ENCODE results near the gene SLC38A7. TPM values are rescaled to one million over a fixed set of nuclear protein-coding genes. Genes with fewer than 3 reads are reported as not detected.

SLC38A7 gene
- total RNA-seq, 1 donor from 2014 or later, result 40.2 TPM

GRCh38 chr16:58636466-58636865 lies 48.1 kb downstream of the SLC38A7 start:
- Mint-ChIP-seq H3K9me3 (ENCODE audit: unreplicated experiment) (no peaks in the 10 kb centered on the region), H3K27me3 (ENCODE audit: low read depth, unreplicated experiment) (peaks cover 8% of the 10 kb centered on the region), H3K4me3 (ENCODE audit: unreplicated experiment) (no peak overlapping the region), H3K27ac (ENCODE audit: unreplicated experiment) (no peak overlapping the region), H3K4me1 (ENCODE audit: low read depth, unreplicated experiment) (peaks cover 5% of the 10 kb centered on the region), H3K36me3 (ENCODE audit: low read depth, unreplicated experiment) (no peaks in the 10 kb centered on the region)
- H3K4me1 ChIP-seq (ENCODE audit: insufficient read depth, low read length), result peaks cover 4% of the 10 kb centered on the region
- FAIRE-seq, result no peak
- H3K4me3 ChIP-seq (ENCODE audit: insufficient read depth, low read depth, low read length), result no peak overlapping the region
- H3K27me3 ChIP-seq (ENCODE audit: insufficient read depth, low read length), result no peaks in the 10 kb centered on the region
- H3K9ac ChIP-seq (ENCODE audit: low read length), result no peak overlapping the region
- no peaks in the 10 kb centered on the region for H3K36me3 ChIP-seq (ENCODE audit: insufficient read depth, low read length)
- no peaks in the 10 kb centered on the region for H4K20me1 ChIP-seq (ENCODE audit: insufficient read depth, low read length)
- no peaks in the 10 kb centered on the region for H3K9me3 ChIP-seq (ENCODE audit: insufficient read depth, low read depth, low read length)
- H3K4me2 ChIP-seq (ENCODE audit: low read length), result no peak overlapping the region
- no peak overlapping the region for H3K27ac ChIP-seq (ENCODE audit: low read depth, low read length)
- DNase-seq (ENCODE audit: low read depth), result no peak
- H3K79me2 ChIP-seq (ENCODE audit: insufficient read depth, low read length), result no peaks in the 10 kb centered on the region
- H2AFZ ChIP-seq (ENCODE audit: low read depth, low read length), result no peak overlapping the region
- no peak for TF ChIP-seq EZH2 (IDR thresholded peaks at IDR 0.05; ENCODE audit: insufficient read depth, low read length)
- TF ChIP-seq CTCF (IDR thresholded peaks at IDR 0.05; ENCODE audit: insufficient read depth, low read depth, low read length), result no peak

DNA sequence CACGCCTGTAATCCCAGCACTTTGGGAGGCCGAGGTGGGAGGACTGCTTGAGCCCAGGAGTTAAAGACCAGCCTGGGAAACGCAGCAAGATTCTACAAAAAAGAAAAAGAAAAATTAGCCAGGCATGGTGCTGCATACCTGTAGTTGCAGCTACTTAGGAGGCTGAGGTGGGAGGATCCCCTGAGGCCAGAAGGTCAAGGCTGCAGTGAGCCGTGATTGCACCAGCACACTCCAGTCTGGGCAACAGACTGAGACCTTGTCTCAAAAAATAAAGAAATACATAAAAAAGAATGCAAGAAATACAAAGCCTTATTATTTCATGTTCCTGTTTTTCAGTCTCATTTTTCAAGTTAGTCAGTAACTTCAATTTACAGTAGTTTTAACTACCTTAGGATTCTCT lies 49.1 kb downstream of the SLC38A7 start:
- Histone ChIP-seq H3K4me1 (ENCODE audit: insufficient read depth, low read length) (peaks cover 8% of the 10 kb centered on the region), H3K79me2 (ENCODE audit: insufficient read depth, low read length) (no peaks in the 10 kb centered on the region), H3K4me2 (ENCODE audit: low read length) (no peak overlapping the region), H3K27me3 (ENCODE audit: insufficient read depth, low read length) (no peaks in the 10 kb centered on the region), H3K36me3 (ENCODE audit: insufficient read depth, low read length) (no peaks in the 10 kb centered on the region), H3K4me3 (ENCODE audit: insufficient read depth, low read depth, low read length) (no peak overlapping the region), H3K9ac (ENCODE audit: low read length) (no peak overlapping the region), H3K27ac (ENCODE audit: low read depth, low read length) (no peak overlapping the region), H2AFZ (ENCODE audit: low read depth, low read length) (no peak overlapping the region), H3K9me3 (ENCODE audit: insufficient read depth, low read depth, low read length) (no peaks in the 10 kb centered on the region), H4K20me1 (ENCODE audit: insufficient read depth, low read length) (no peaks in the 10 kb centered on the region)
- no peak for TF ChIP-seq EZH2 (IDR thresholded peaks at IDR 0.05; ENCODE audit: insufficient read depth, low read length)
- no peak for TF ChIP-seq CTCF (IDR thresholded peaks at IDR 0.05; ENCODE audit: insufficient read depth, low read depth, low read length)
- Mint-ChIP-seq H3K4me3 (ENCODE audit: unreplicated experiment) (no peak overlapping the region), H3K27me3 (ENCODE audit: low read depth, unreplicated experiment) (peaks cover 8% of the 10 kb centered on the region), H3K36me3 (ENCODE audit: low read depth, unreplicated experiment) (no peaks in the 10 kb centered on the region), H3K27ac (ENCODE audit: unreplicated experiment) (no peak overlapping the region), H3K4me1 (ENCODE audit: low read depth, unreplicated experiment) (peaks cover 5% of the 10 kb centered on the region), H3K9me3 (ENCODE audit: unreplicated experiment) (no peaks in the 10 kb centered on the region)
- no peak for FAIRE-seq
- no peak for DNase-seq (ENCODE audit: low read depth)

DNA sequence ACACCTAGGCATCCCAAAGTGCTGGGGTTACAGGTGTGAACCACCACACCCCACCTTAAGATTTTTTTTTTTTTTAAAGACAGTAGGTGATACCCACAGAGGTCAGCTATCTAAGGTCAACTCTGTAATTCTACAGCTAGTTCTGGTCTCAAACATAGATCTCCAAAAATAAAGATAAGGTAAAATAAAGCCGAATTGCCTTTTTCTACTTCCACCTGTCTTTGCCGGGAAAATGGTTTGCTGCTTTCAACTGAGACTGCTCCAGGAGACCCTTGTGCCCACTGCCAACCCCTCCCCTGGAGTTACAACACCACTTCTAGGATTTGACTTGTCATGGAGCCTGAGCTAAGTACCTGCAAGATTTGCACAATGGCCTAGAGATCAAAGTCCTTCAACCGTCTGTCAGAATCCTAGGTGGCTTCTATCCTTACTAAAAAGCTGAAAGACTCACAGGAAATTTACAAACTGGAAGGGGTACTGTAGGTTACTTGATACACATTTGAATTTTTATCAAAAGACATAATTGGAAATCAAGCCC lies 50.2 kb downstream of the SLC38A7 start:
- Histone ChIP-seq H3K4me2 (ENCODE audit: low read length) (no peak overlapping the region), H3K9ac (ENCODE audit: low read length) (no peak overlapping the region), H2AFZ (ENCODE audit: low read depth, low read length) (no peak overlapping the region), H3K4me3 (ENCODE audit: insufficient read depth, low read depth, low read length) (no peak overlapping the region), H3K27ac (ENCODE audit: low read depth, low read length) (no peak overlapping the region), H3K9me3 (ENCODE audit: insufficient read depth, low read depth, low read length) (no peaks in the 10 kb centered on the region), H3K4me1 (ENCODE audit: insufficient read depth, low read length) (peaks cover 12% of the 10 kb centered on the region), H3K36me3 (ENCODE audit: insufficient read depth, low read length) (no peaks in the 10 kb centered on the region), H4K20me1 (ENCODE audit: insufficient read depth, low read length) (peaks cover under 1% of the 10 kb centered on the region), H3K79me2 (ENCODE audit: insufficient read depth, low read length) (peaks cover 3% of the 10 kb centered on the region), H3K27me3 (ENCODE audit: insufficient read depth, low read length) (no peaks in the 10 kb centered on the region)
- peaks cover 4% of the 10 kb centered on the region for H3K27me3 Mint-ChIP-seq (ENCODE audit: low read depth, unreplicated experiment)
- no peak for FAIRE-seq
- no peak overlapping the region for H3K27ac Mint-ChIP-seq (ENCODE audit: unreplicated experiment)
- no peak overlapping the region for H3K4me3 Mint-ChIP-seq (ENCODE audit: unreplicated experiment)
- DNase-seq (ENCODE audit: low read depth), result no peak
- H3K9me3 Mint-ChIP-seq (ENCODE audit: unreplicated experiment), result no peaks in the 10 kb centered on the region
- TF ChIP-seq EZH2 (IDR thresholded peaks at IDR 0.05; ENCODE audit: insufficient read depth, low read length) (no peak), CTCF (IDR thresholded peaks at IDR 0.05; ENCODE audit: insufficient read depth, low read depth, low read length) (no peak)
- H3K36me3 Mint-ChIP-seq (ENCODE audit: low read depth, unreplicated experiment), result peaks cover 1% of the 10 kb centered on the region
- H3K4me1 Mint-ChIP-seq (ENCODE audit: low read depth, unreplicated experiment), result peaks cover 5% of the 10 kb centered on the region

All from astrocyte (in vitro differentiated cells and primary cell).